ENCODE results near the gene MT1H. TPM values are rescaled to one million over a fixed set of nuclear protein-coding genes. Genes with fewer than 3 reads are reported as not detected.

The MT1H gene
- polyA plus RNA-seq, 3 donors, result 0.76 TPM; not detected in 2

- H3K9me3 ChIP-seq (replicated peaks in 1 of 2; ENCODE audit: control insufficient read depth in 1 of 2, insufficient read depth in 1 of 2, low read length in 2 of 2), result peaks cover 0 to 54% of the 10 kb centered on the region in 2 donors
- Mint-ChIP-seq H3K4me3 (peak within 1 kb of the TSS; percentile 59 to 91), H3K27me3 (ENCODE audit: low read depth in 3 of 3) (peaks cover 92 to 99% (median 97%) of the 10 kb centered on the region in 3 donors), H3K4me1 (peaks cover 20% of the 10 kb centered on the region), H3K9me3 (peaks cover 0 to 14% (median 9%) of the 10 kb centered on the region in 7 donors), H3K36me3 (peaks cover 0 to 5% of the 10 kb centered on the region in 2 donors), H3K27ac (no peak within 1 kb of the TSS)
- H3K4me2 ChIP-seq (replicated peaks; ENCODE audit: extremely low read depth, low read length, poor library complexity, severe bottlenecking), result peak within 1 kb of the TSS; percentile 55
- H3K27me3 ChIP-seq (ENCODE audit: control insufficient read depth in 2 of 2, insufficient read depth in 2 of 2, low read length in 2 of 2), result peaks cover 96 to 99% of the 10 kb centered on the region in 2 donors
- H3K27ac ChIP-seq (ENCODE audit: low read depth in 1 of 2, low read length in 2 of 2), result no peak within 1 kb of the TSS
- H3K4me3 ChIP-seq (replicated peaks in 1 of 3; ENCODE audit: low read depth in 2 of 3, low read length in 3 of 3), result peak within 1 kb of the TSS in 1 of 3 experiments; percentile 43
- TF ChIP-seq CTCF (IDR thresholded peaks at IDR 0.05), result no peak
- no peaks in the 10 kb centered on the region for H3K79me2 ChIP-seq (ENCODE audit: insufficient read depth, low read length)
- intact Hi-C loops (cut with micrococcal nuclease), result no loop called here
- peak within 1 kb of the TSS; percentile 53 for H2AFZ ChIP-seq (ENCODE audit: insufficient read depth, low read depth, low read length, poor library complexity, severe bottlenecking)
- peaks cover 6 to 8% of the 10 kb centered on the region in 2 donors for H3K4me1 ChIP-seq (ENCODE audit: control insufficient read depth in 1 of 2, insufficient read depth in 2 of 2, low read length in 2 of 2)
- 4% methylated on average over 64 of the region's 68 CpGs for WGBS (ENCODE audit: insufficient coverage)
- H3K36me3 ChIP-seq (replicated peaks in 1 of 2; ENCODE audit: control insufficient read depth in 1 of 2, insufficient read depth in 2 of 2, low read length in 2 of 2), result no peaks in the 10 kb centered on the region
- no peak within 1 kb of the TSS for H3K9ac ChIP-seq (ENCODE audit: insufficient read depth, low read length, poor library complexity, severe bottlenecking)
- no peaks in the 10 kb centered on the region for H4K20me1 ChIP-seq (ENCODE audit: insufficient read depth, low read length)
- no peak for DNase-seq
Observed at GRCh38 chr16:56637814-56638750, 31.5 kb upstream of the MT1H start, which contains the start of gene MT1A. Gene MT1A (plus strand): TSS chr16:56638666. CDS start chr16:56638739, 73 bp downstream.

- TF ChIP-seq CTCF (IDR thresholded peaks at IDR 0.05), result no peak
- Histone ChIP-seq H3K27ac (ENCODE audit: low read depth in 1 of 2, low read length in 2 of 2) (no peak overlapping the region), H3K79me2 (ENCODE audit: insufficient read depth, low read length) (no peaks in the 10 kb centered on the region), H3K4me3 (replicated peaks in 1 of 3; ENCODE audit: low read depth in 2 of 3, low read length in 3 of 3) (no peak overlapping the region), H3K9ac (ENCODE audit: insufficient read depth, low read length, poor library complexity, severe bottlenecking) (no peak overlapping the region), H4K20me1 (ENCODE audit: insufficient read depth, low read length) (no peaks in the 10 kb centered on the region), H3K27me3 (ENCODE audit: control insufficient read depth in 2 of 2, insufficient read depth in 2 of 2, low read length in 2 of 2) (peaks cover 91 to 99% of the 10 kb centered on the region in 2 donors), H3K36me3 (replicated peaks in 1 of 2; ENCODE audit: control insufficient read depth in 1 of 2, insufficient read depth in 2 of 2, low read length in 2 of 2) (no peaks in the 10 kb centered on the region), H3K9me3 (replicated peaks in 1 of 2; ENCODE audit: control insufficient read depth in 1 of 2, insufficient read depth in 1 of 2, low read length in 2 of 2) (peaks cover 0 to 48% of the 10 kb centered on the region in 2 donors), H3K4me1 (ENCODE audit: control insufficient read depth in 1 of 2, insufficient read depth in 2 of 2, low read length in 2 of 2) (peaks cover 10 to 15% of the 10 kb centered on the region in 2 donors), H3K4me2 (replicated peaks; ENCODE audit: extremely low read depth, low read length, poor library complexity, severe bottlenecking) (no peak overlapping the region), H2AFZ (ENCODE audit: insufficient read depth, low read depth, low read length, poor library complexity, severe bottlenecking) (no peak overlapping the region)
- Mint-ChIP-seq H3K4me1 (peaks cover 27% of the 10 kb centered on the region), H3K27ac (no peak overlapping the region), H3K4me3 (peak overlapping the region in 1 of 2 donors; percentile 91), H3K36me3 (peaks cover 0 to 5% of the 10 kb centered on the region in 2 donors), H3K27me3 (ENCODE audit: low read depth in 3 of 3) (peaks cover 89 to 99% (median 97%) of the 10 kb centered on the region in 3 donors), H3K9me3 (peaks cover 0 to 12% (median 9%) of the 10 kb centered on the region in 7 donors)
- intact Hi-C loops (cut with micrococcal nuclease), result no loop called here
- DNase-seq, result no peak
- no CpG with 5 or more reads among the region's 1 CpG for WGBS (ENCODE audit: insufficient coverage)
Observed at GRCh38 chr16:56639045-56639444, 30.6 kb upstream of the MT1H start.
